Mesodermal cell (in vitro differentiated cells): ENCODE results near the gene ICE2.

Experiments
- H3K27ac ChIP-seq: 2 replicates; pipeline ENCODE4 v1.7.0; 2013; ENCODE audit warnings: mild to moderate bottlenecking, low read depth, low read length, moderate library complexity; ENCODE audit not compliant: severe bottlenecking
- H3K36me3 ChIP-seq: 2 replicates; pipeline ENCODE4 v1.7.1; 2013; ENCODE audit warnings: mild to moderate bottlenecking, low read length, moderate library complexity; ENCODE audit not compliant: control insufficient read depth, insufficient read depth
- H3K4me1 ChIP-seq: one replicate; pipeline ENCODE4 v1.7.1; 2013; ENCODE audit warnings: mild to moderate bottlenecking, low read length; ENCODE audit not compliant: insufficient read depth, control insufficient read depth, poor library complexity, severe bottlenecking
- H3K4me3 ChIP-seq: 2 replicates; pipeline ENCODE4 v1.7.0; 2013; ENCODE audit warnings: low read length, control low read depth, mild to moderate bottlenecking; ENCODE audit not compliant: insufficient read depth, poor library complexity, severe bottlenecking; ENCODE audit errors: extremely low read depth
- H3K9me3 ChIP-seq: 2 replicates; pipeline ENCODE4 v1.7.1; 2013; ENCODE audit warnings: mild to moderate bottlenecking, low read length, moderate library complexity; ENCODE audit not compliant: control insufficient read depth
- WGBS, 2 experiments: methylation state at CpG; one replicate each; pipeline ENCODE4 v1.1.5; 2013; ENCODE audit warnings: missing lambda C conversion rate in 2 of 2; ENCODE audit not compliant: insufficient coverage in 2 of 2; 5-methylcytosine and 5-hydroxymethylcytosine counted together

Gene ICE2

DNA sequence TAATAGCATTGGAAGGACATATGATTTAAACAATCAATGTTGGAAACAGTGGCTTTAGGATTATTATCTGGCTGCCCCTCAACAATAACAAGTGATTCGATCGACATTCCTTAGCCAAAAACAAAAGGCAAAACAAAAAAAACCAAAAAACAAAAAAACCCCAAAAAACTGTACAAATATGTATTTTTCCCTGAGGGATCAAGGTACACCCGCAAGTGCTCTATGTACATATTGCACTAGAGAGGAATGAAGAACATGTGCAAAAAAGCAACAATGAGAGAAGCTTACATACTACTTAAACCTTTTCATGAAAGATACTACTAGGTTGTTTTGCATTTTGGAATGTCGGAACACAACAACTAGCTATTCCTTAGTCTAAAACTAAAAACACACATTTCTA lies 14.2 kb upstream of the ICE2 start:
- no peak overlapping the region for H3K4me3 ChIP-seq
- H3K27ac ChIP-seq = no peak overlapping the region
- H3K4me1 ChIP-seq = no peaks in the 10 kb centered on the region
- 100% methylated on average over 3 of the region's 4 CpGs; no CpG with 5 or more reads in 1 of the 2 experiments for WGBS, 2 experiments
- no peaks in the 10 kb centered on the region for H3K9me3 ChIP-seq
- no peaks in the 10 kb centered on the region for H3K36me3 ChIP-seq

DNA sequence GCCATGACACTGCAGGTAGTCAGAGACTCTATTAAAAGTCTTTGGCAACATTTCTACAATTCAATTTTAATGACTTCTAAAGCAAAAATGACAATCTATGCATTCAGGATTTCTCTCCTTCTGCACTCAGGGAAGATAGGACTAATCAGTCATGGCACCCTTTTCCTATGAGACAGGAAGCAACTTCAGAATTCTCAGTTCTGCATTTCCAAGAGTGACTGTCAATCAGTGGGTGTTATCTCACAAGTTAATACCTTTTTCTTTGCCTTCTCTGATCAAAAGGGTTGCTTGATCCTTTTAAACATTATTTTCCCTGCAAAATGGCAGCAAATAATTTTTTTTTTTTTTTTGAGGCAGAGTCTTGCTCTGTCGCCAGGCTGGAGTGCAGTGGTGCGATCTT lies 7.8 kb upstream of the ICE2 start:
- WGBS, 2 experiments = no CpG with 5 or more reads among the region's 2 CpGs
- Histone ChIP-seq H3K4me1 (no peaks in the 10 kb centered on the region), H3K27ac (no peak overlapping the region), H3K4me3 (no peak overlapping the region), H3K9me3 (no peaks in the 10 kb centered on the region), H3K36me3 (no peaks in the 10 kb centered on the region)

GRCh38 chr15:60485365-60486055 lies 6.6 kb upstream of the ICE2 start:
- H3K9me3 ChIP-seq = no peaks in the 10 kb centered on the region
- no peaks in the 10 kb centered on the region for H3K4me1 ChIP-seq
- no peaks in the 10 kb centered on the region for H3K36me3 ChIP-seq
- no peak overlapping the region for H3K27ac ChIP-seq
- no peak overlapping the region for H3K4me3 ChIP-seq
- 80 to 95% methylated on average over 5 to 6 of the region's 6 CpGs for WGBS, 2 experiments

DNA sequence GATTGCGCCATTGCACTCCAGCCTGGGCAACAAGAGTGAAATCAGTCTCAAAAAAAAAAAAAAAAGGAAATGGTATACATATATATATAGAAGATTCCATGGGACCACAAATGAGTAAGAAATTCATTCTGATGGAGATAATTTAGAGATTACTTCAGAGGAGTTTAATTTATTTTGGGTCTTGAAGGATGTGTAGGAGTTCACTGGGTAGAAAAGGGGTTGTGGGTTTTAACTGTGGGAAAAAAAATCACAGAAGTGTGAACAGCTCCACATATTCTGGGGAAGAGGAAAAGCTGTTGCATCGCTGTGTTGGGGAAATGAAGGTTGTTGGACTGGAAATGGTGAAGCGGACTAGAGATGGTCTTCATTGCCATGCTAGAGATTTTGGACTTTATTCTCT lies 4.1 kb upstream of the ICE2 start:
- H3K4me3 ChIP-seq = no peak overlapping the region
- no peak overlapping the region for H3K27ac ChIP-seq
- no peaks in the 10 kb centered on the region for H3K9me3 ChIP-seq
- WGBS, 2 experiments = 85 to 100% methylated on average over 1 of the region's 3 CpGs
- H3K36me3 ChIP-seq = no peaks in the 10 kb centered on the region
- no peaks in the 10 kb centered on the region for H3K4me1 ChIP-seq

- H3K9me3 ChIP-seq = no peaks in the 10 kb centered on the region
- no peak overlapping the region for H3K27ac ChIP-seq
- no peaks in the 10 kb centered on the region for H3K4me1 ChIP-seq
- WGBS, 2 experiments = no CpG with 5 or more reads among the region's 3 CpGs
- H3K36me3 ChIP-seq = peaks cover 6% of the 10 kb centered on the region
- H3K4me3 ChIP-seq = no peak overlapping the region
These were observed 1.9 kb upstream of the ICE2 start for GRCh38 chr15:60480888-60481287.

DNA sequence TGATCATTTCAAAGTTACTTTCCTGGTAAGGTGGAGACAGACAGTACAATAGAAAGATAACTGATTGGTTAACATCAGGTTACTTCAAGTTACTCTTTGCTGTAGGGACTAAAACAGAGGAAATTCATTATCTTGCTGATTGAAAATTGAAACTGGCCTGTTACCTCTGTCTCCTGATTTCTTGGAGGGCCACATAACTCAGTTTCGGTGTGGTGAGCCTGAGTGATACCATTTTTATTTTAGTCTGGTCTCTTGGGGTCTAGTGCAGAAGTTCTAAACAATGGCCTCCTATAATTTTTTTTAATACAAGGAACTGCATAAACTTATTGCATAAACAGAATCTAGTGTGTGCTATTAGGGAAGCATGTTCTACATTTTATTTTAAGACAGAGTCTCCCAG lies 1.2 kb upstream of the ICE2 start:
- no peak overlapping the region for H3K4me3 ChIP-seq
- H3K9me3 ChIP-seq = no peaks in the 10 kb centered on the region
- peaks cover 6% of the 10 kb centered on the region for H3K36me3 ChIP-seq
- no peak overlapping the region for H3K27ac ChIP-seq
- no peaks in the 10 kb centered on the region for H3K4me1 ChIP-seq
- no CpG with 5 or more reads among the region's 1 CpG for WGBS, 2 experiments

GRCh38 chr15:60479361-60480110 lies 594 bp upstream of the ICE2 start:
- H3K36me3 ChIP-seq = peaks cover 10% of the 10 kb centered on the region
- H3K9me3 ChIP-seq = no peaks in the 10 kb centered on the region
- H3K4me1 ChIP-seq = no peaks in the 10 kb centered on the region
- peak overlapping the region; percentile 84 for H3K4me3 ChIP-seq
- WGBS, 2 experiments = 72 to 78% methylated on average over 4 to 6 of the region's 10 CpGs
- peak overlapping the region; percentile 89 for H3K27ac ChIP-seq

DNA sequence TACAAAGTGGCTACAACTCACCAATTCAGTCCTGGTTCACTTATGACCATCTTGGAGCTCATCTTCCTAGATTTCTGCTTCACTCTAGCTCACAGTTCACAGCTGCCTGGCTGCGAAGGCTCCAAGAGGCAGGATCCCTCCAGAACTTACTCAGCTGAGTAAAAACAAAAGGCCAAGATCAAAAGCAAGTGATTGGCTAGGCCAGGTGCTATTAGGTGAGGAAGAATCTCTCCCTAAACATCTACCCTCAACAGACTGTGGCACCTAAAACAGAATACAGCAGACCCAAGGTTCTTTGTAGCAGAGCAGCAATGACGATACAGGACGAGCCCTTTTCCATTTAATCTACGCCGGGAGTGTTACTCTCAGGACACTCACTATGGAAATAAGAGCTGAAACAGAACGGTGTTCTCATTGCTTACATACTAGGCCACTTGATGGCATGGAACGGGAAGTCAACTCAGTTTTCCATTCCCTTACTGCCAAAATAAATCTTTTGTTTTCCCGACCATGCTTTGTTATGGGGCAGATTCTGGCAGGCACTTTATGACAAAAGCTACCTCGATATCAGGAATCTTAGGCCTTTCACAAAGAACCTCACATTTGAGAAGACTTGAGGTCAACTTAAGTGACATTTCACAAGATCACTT lies 901 bp downstream of the ICE2 start:
- Histone ChIP-seq H3K36me3 (peaks cover 20% of the 10 kb centered on the region), H3K4me3 (peak overlapping the region; percentile 84), H3K9me3 (no peaks in the 10 kb centered on the region), H3K27ac (peak overlapping the region; percentile 89), H3K4me1 (no peaks in the 10 kb centered on the region)
- 3 to 12% methylated on average over 7 to 8 of the region's 9 CpGs for WGBS, 2 experiments

- H3K9me3 ChIP-seq = no peaks in the 10 kb centered on the region
- peak overlapping the region; percentile 84 for H3K4me3 ChIP-seq
- H3K36me3 ChIP-seq = peaks cover 26% of the 10 kb centered on the region
- no peak overlapping the region for H3K27ac ChIP-seq
- H3K4me1 ChIP-seq = no peaks in the 10 kb centered on the region
- WGBS, 2 experiments = no CpG with 5 or more reads among the region's 1 CpG
These were observed 1.8 kb downstream of the ICE2 start for GRCh38 chr15:60477164-60477563.

- Histone ChIP-seq H3K27ac (no peak overlapping the region), H3K4me3 (no peak overlapping the region), H3K9me3 (no peaks in the 10 kb centered on the region), H3K36me3 (peaks cover 26% of the 10 kb centered on the region), H3K4me1 (no peaks in the 10 kb centered on the region)
- 87 to 100% methylated on average over 3 of the region's 3 CpGs for whole genome bisulfite sequencing, 2 experiments
These were observed 2.2 kb downstream of the ICE2 start for GRCh38 chr15:60476713-60477112.

DNA sequence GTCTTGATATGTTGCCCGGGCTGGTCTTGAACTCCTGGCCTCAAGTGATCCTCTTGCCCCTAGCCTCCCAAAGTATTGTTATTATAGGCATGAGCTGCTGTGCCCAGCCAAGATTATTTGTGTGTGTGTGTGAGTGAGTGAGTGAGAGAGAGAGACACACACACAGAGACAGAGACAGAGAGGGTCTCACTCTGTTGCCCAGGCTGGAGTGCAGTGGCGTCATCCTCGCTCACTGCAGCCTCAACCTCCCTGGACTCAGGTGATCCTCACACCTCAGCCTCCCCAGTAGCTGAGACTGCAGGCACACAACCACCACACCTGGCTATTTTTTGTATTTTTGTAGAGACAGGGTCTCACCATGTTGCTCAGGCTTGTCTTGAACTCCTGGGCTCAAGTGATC lies 5.8 kb downstream of the ICE2 start:
- H3K4me3 ChIP-seq = no peak overlapping the region
- 100% methylated on average over 2 of the region's 3 CpGs for WGBS, 2 experiments
- no peaks in the 10 kb centered on the region for H3K9me3 ChIP-seq
- H3K4me1 ChIP-seq = peaks cover 3% of the 10 kb centered on the region
- H3K36me3 ChIP-seq = peaks cover 40% of the 10 kb centered on the region
- no peak overlapping the region for H3K27ac ChIP-seq
